Dermis blood vessel endothelial cell (primary cell): ENCODE measurements around the gene FURIN. TPM values are rescaled to one million over a fixed set of nuclear protein-coding genes. Genes with fewer than 3 reads are reported as not detected.
"Not testable (repeated sequence)": the region's sequence is repeated elsewhere in the genome, so short reads cannot be mapped to it uniquely, and the experiment has no call there.

Source experiments
- DNase-seq: peaks from one replicate; pipeline ENCODE4 v3.0.0; 2010
- total RNA-seq: library from RNA; depleted of rRNA; stranded (reverse); fragments of >200 nt; gene quantifications from 2 replicates; pipeline ENCODE4 v1.2.3, GENCODE V29; 2014

Gene FURIN
- 67.2 and 136 TPM in 2 replicates for total RNA-seq

DNA sequence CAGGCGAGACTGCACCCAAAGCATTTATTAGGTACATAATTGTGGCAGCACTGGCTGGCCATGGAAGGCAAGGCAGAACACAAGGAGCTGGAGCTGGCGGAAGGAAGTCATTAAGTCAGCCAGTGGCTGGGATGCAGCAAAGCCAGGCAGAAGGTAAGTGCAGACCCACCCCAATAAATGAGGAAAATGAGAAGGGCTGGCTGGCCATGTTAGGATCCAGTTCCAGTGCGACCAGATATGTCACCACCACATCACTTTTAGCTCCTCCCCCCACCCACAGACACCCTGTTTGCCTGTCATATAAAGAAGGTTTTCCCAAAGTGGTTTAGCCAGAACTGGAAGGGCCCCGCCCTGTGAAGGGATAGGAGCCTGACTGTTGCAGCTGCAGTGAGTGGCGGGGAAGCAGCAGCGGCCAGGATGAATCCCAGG lies at the start of gene FURIN:
FURIN (plus strand) TSS at position 328 of the 429 bp plus-strand sequence. CDS start 7,153 bp downstream, outside the sequence.
- DNase-seq: no peak

DNA sequence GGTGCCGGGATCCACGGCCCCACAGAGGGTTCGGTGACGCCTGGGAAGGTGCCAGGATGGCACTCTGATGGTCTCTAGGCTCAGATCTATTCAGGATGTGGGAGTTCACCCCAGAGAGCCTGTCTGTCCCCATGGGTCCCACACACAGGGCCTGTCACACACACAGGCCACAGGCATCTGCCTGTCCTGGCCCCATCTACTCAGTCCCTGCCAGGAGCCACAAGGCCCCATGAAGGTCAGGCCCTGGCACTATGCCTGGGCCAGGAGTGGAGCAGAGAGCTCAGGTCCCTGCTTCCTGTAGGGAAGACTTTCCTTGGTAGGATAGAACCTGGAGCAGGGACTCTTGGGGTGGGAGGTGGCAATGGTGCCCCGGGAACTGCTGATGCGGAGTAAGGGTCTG lies 49.0 kb upstream of the FURIN start:
- no peak for DNase-seq

DNA sequence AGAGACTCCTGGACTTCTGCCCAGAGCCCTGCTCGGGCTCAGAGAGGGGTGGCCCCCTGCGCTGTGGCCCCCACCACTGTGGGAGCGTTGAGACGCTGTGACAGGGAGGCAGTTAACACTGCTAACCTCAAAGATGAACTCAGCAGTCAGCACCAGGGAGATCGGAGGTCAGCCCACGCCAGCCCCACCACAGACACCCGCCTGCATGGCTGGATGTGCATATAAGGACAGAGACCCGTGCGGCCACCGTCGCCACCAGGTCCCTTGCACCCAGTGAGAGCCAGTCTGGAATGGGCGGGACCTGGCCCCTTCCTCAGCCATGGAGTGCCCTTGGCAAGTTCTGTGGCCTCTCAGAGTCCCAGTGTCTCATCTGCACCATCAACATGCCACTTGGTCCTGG lies 48.5 kb upstream of the FURIN start:
- DNase-seq: no peak

DNA sequence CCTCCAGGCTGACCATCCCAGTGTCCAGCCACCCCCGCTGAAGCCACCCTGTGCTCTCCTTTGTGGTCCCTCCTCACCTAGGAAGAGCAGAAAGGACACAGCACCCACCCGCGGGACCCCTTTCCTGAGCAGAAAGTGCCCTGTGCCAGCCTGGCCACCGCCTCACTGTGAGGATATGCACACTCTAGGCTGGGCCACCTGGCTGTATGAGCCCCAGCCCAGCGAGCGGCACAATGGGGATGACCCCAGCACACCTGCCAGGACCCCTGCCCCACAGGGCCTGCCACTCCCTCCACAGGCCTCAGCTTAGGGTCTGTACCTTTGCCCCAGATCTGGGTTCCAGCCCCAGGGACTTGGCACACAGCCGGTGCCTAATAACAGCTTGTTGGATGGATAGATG lies 47.9 kb upstream of the FURIN start:
- no peak for DNase-seq

DNA sequence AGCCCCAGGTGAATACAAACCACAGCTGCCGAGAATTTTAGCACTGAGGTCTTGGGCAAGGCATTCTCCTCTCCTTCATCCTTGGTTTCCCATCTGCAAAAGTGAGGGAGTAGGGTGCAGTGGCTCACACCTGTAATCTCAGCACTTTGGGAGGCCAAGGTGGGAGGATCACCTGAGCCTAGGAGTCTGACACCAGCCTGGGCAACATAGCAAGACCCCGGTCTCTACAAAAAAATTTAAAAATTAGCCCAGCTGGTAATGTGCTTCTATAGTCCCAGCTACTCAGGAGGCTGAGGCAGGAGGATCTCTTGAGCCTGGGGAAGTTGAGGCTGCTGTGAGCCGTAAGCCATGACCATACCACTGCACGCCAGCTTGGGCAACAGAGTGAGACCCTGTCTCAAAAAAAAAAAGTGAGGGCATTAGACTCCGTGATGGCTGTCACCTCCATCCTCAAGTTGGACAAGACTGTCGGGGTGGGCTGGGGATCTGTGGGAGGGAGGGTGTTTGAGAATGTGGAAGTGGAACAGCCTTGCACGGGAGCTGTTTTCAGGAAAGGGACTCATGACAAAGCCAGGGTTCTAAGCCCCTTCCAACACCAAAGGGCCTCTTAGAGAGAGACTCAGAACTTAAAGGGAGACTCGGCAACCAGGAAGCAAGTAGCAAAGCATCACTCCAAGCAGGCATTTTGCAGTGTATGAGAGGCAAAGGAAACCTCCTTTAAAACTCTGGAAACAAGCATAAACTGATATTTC lies 46.0 kb upstream of the FURIN start:
- no peak for DNase-seq

DNA sequence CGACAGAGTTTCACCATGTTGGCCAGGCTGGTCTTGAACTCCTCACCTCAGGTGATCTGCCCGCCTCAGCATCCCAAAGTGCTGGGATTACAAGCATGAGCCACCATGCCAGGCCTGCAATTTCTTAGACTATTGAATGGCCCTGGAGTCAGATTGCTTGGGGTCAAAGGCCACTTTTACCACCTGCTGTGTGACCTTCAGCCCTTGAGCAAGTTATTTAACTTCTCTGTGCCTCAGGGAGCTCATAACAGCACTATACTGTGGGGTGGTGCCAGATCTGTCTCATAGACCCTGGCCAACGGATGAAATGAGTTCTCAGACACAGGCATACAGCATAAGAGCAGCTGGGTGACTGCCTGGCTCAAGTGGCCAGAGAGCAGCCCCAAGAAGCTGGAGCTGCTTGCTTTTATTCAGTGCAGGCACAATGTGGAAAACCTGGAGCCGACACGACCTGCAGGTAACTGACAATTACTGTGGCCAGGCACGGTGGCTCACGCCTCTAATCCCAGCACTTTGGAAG lies 44.9 kb upstream of the FURIN start:
- no peak for DNase-seq

DNA sequence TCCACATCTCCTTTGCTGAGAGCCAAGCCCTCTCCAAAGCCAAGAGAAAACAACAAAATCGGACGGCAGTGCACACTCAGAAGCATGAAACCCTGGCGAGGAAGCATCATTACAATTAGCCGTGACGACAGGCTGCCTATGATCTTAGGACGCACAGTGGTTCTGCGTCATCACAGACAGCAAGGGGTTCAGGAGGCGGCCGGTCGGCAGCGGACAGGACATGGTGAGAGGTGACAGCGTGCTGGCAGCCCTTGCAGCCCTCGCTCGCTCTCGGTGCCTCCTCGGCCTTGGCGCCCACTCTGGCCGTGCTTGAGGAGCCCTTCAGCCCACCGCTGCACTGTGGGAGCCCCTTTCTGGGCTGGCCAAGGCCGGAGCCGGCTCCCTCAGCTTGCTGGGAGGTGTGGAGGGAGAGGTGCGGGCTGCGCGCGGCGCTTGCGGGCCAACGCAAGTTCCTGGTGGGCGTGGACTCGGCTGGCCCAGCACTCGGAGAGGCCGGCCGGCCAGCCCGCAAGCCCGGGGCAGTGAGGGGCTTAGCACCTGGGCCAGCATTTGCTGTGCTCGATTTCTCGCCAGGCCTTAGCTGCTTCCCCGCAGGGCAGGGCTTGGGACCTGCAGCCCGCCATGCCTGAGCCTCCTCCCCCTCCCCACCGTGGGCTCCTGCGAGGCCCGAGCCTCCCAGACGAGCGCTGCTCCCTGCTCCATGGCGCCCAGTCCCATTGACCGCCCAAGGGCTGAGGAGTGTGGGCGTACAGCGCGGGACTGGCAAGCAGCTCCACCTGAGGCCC lies 43.1 kb upstream of the FURIN start:
- not testable (repeated sequence) for DNase-seq

DNA sequence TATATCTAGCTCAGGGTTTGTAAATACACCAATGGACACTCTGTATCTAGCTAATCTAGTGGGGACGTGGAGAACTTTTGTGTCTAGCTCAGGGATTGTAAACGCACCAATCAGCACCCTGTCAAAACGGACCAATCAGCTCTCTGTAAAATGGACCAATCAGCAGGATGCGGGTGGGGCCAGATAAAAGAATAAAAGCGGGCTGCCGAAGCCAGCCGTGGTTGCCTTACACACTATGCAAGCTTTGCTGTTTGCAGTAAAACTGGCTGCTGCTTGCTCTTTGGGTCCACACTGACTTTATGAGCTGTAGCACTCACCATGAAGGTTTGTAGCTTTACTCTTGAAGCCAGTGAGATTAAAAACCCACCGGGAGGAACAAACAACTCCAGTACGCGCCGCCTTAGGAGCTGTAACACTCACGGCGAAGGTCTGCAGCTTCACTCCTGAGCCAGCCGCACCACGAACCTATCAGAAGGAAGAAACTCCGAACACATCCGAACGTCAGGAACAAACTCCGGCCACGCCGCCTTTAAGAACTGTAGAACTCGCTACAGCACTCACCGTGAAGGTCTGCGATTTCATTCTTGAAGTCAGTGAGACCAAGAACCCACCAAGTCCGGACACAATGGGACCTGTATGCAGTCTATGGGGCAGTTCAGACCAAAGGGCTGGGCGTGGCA lies 42.0 kb upstream of the FURIN start:
- not testable (repeated sequence) for DNase-seq

DNA sequence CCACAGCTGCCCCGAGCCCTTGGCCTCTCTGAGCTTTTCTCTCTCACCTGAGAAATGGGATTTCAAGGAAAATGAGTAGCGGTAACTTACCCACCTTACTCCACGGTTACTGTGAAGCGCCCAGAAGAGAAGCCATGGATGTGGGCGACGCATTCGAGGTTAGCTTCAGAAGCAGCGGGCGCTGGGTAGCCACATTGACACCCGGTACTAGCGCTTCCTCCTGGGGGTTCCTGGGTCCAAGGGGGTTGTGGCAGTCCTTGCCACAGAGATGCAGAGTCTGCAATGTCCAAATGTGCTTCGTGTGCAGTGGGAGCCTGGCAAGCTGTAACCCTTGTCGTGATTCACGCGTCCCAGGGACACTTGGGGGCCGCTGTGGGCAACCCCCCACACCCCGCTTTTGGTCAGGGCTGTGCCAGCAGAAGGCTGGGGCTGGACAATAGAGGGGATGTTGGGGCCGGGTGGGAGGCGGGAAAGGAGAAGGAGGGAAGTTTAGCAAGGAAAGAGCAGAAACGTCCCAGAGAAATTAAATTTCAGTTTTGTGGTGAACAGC lies 41.4 kb upstream of the FURIN start:
- DNase-seq: no peak

DNA sequence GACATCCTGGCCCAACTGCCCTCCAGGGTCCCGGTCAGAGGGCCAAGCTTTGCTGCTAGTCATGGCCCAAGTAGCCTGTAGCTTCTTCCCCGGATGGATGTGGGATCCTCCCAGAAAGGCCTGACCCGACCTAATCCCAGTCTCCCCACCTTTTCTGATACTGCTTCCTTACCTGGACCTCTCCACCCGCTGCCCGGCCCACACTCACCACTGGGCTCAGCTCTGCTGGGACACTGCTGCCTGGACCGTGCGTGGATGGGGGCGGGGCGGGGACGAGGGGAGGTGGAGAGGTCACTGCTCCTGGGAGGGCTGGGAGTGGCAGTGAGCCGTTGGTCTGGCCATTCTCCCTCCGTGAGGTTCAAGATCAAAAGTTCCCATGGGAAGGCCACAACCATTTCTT lies 40.3 kb upstream of the FURIN start:
- no peak for DNase-seq

DNA sequence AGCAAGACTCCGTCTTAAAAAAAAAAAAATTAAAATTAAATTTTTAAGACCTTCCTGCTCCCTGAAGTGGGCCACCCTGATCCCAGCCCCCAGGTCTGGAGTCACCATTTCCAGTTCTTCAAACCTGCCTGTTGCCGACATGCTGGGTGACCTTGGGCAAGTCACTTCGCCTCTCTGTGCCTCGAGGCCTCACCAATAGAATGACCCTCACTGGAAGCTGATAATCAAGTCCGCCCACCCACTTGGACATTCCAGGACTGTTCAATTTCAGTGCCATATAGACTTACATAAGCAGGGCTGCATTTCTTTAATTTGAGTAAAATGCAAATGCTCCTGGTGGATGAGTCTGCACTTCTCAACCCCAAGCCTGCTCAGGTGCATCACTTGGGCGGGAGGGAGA lies 39.3 kb upstream of the FURIN start:
- no peak for DNase-seq

DNA sequence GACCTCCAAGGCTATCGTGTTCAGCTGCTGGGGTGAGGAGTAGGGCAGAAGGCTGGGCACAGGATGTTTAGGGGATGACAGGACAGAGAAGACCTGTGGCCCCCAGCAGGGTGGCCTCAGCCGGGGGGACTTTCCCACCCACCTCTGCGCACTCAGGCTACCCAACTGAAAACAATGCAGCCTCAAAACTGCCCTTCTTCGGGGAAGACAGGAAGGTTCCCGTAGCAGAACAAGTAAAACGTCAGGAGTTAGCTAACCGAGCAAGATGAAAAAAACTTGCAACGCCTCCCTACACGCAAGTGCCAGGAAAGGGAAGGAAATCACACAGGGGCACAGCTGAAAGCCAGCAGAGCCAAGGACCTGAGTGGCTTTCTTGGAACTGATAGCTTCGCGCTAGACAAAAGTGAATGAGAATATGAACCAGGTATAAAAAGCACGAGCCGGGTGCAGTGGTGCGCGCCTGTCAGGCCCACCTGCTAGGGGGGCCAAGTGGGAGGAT lies 38.4 kb upstream of the FURIN start:
- DNase-seq: peak; percentile 52

DNA sequence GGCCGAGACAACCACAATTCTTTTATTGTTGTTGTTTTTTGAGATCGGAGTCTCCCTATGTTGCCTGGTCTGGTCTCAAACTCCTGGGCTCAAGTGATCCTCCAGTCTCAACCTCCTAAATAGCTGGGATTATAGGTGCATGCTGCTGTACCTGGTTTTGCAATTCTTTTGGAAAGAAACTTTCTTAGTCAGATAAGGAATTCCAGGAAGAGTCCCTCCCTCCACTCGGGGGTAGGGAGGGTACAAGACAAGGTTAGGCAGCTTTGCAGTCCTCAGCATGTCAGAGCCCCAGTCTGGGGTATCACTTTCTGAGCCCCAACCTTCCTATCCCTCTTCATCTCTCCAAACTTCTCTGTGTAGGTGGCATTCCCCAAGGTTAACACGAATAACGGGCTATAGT lies 33.8 kb upstream of the FURIN start:
- no peak for DNase-seq

DNA sequence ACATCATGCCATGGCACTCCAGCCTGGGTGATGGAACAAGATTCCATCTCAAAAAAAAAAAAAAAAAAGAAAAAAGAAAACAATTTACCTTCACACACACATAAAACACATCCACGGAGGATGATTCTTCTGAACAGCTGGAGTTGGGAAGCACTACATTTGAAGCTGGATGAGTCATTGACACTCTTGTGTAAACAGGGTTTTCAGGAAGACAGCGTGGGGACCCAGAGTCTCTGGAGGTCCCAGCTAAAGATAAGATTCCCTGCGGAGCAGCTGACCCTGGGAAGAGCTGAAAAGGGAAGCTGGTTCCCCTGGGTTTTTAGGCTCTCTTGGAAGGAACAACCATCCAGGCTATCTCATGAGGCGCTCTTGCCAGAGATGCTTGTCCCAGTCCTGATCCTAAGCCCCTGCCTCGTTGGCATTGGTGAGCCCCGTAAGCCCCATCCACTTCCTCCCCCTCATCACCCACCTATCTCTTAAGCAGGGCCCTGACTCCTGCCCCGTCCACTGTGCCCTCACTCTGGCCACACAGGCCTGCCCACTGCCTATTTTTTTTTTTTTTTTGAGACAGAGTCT lies 32.0 kb upstream of the FURIN start:
- peak; percentile 49 for DNase-seq

DNA sequence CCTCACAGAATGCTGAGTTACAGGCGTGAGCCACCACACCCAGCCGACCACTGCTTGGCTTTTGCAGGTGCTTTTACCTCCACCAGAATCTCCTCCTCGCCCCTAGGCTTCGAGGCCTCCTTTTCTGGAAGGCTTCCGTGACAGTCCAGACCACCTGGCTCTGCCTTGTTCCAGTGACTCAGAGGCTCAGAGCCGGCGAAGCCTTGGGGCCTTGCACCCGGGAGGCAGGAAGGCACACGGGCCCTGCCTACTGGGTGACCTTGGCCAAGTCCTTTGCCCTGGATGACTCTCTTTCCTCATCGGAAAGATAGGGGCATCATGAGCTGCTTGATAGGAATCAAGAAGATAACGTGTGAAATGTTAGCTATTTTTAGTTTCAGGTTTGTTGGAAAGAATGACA lies 31.3 kb upstream of the FURIN start:
- no peak for DNase-seq

DNA sequence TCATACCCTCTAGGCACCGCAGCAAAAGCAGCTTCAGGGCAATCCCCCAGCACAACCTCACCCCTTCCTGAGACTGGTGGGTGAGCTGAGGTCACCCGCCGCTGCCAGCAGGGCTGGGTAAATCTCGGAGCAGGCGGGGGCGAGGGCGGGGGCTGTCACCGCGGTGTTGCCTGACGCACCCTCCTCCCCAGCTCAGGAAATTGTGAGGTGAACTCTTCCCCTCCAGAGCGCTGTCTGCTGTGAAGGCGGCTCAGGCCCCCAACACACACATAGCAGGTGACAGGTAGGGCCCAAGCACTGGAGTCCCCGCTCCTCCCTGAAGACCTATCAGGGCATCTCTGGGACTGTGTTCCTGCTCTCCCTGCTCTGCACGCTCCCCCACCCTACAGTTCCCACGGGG lies 30.2 kb upstream of the FURIN start:
- DNase-seq: no peak

DNA sequence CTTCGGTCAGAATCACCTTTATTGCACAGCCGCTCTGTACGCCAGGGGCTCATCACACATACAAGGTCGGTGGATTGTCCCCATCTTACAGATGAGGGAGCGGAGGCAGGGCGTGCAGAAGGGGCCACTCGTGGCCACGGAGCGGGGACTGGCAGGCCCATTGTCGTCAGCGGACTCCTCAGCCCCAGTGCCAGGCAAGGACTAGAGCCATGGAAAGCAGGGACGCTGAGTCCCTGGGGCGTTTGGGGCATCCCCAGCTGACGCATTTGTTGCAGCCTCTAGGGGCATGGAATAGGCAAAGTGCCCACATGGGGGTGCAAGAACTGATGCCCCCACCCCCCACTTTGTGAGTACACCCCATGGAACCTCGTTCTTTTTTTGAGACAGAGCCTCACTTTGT lies 29.8 kb upstream of the FURIN start:
- DNase-seq: no peak

DNA sequence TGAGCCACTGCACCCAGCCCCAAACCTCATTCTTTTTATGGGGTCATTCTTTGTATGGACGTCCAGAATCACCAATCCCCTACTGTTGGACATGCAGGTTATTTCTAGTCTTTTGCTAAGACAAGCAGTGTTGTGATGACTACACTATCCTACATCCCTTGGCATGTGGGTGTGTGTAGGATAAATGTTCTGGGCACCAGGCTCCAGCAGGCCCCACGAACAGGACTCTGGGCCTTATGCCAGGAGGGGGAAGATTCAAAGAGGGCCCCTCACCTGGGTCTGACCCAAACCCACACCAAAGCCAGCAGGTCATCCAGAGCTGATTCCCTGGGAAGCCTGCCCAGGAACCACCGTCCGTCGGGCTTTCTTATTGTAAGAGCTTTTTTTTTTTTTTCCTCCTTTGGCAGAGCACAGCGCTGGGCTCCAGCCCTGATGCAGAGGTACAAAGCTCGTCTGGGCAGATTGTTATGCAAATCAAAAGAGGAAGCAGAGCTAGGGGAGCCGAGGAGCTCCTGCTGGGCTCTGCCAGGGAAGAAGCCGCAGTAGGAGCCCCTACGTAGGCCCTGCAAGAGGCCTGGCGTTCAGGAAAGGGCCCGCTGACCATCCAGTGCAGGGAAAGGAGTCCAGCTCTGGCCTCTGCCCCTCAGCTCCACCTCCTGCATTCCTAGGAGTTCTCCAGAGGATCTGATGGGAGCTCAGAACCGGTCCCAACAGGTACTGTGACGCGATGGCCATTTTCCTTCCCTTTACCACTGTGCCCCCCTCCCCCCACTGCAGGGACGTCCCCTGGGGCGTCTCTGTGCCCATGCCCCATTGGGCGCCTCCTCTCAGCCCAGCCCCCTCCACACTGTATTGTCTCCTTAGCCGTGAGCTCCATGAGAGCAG lies 29.0 kb upstream of the FURIN start:
- DNase-seq: no peak

DNA sequence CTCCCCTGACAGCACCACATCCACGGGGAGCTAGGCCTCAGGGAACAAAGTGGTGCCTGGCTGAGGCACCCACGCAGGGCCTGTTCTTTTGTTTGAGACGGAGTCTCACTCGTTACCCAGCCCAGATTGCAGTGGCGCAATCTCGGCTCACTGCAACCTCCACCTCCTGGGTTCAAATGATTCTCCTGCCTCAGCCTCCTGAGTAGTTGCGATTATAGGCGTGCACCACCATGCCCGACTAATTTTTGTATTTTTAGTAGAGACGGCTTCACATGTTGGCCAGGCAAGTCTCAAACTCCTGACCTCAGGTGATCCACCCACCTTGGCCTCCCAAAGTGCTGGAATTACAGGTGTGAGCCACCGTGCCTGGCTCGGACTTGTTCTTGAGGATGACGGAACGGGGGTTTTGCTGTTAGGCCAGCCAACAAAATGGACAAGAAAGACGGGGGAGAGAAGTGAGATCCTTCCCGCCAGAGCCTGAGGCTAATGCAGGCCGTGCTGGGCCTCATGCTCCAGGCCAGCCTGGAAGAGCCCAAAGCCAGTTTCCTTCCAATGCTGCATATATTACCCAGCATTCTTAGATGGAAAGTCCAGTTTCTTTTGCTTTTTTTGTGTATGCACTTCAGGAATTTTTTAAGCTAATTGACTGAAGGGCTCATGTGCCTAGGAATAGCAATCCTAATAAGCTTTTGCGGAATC lies 28.1 kb upstream of the FURIN start:
- DNase-seq: no peak

DNA sequence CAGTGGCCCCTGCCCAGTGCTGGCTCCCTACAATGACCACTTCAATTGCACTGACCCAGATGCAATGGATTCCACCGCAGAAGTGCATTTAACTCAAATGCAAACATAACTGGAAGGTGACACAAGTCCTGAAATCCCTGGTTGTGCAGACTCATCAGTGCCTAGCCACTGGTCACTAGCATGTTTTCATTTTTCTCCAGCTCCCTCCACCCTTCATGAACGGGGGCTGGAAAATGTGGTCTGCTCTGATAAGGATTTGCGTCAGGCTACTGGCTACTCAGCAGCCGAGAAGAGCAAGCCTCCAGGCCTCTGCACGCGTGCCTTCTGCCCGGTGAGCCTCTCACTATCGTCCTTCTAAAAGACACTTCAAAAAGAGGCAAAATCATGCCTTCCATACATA lies 27.4 kb upstream of the FURIN start:
- no peak for DNase-seq

DNA sequence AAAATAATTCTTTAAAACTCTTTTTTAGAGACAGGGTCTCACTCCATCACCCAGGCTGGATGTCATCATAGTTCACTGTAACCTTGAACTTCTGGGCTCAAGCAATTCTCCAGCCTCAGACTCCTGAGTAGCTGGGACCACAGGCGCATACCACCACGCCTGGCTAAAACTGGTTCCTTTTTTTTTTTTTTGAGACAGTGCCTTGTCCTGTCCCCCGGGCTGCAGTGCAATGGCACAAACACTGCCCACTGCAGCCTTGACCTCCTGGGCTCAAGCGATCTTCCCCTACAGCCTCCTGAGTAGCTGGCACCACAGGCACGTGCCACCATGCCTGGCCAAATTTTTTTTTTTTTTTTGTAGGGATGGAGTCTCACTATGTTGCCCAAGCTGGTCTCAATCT lies 23.7 kb upstream of the FURIN start:
- DNase-seq: no peak
